Ascending aorta (tissue), 2 donors: ENCODE data around the gene MX2. TPM values are rescaled to one million over a fixed set of nuclear protein-coding genes. Genes with fewer than 3 reads are reported as not detected.

Experiments used
- DNase-seq, 2 donors: peaks; one replicate each; pipeline ENCODE4 v3.0.0-alpha.2; 2019; ENCODE audit warnings: low spot score in 2 of 2
- H3K27ac ChIP-seq, 2 donors: fragments of 200-600 bp; sonication (generic); one replicate each; pipeline ENCODE4 v1.5.1; 2016 to 2017; ENCODE audit warnings: mild to moderate bottlenecking in 1 of 2
- H3K27me3 ChIP-seq: fragments of 200-600 bp; sonication (generic); one replicate; pipeline ENCODE4 v1.5.1; 2017
- H3K36me3 ChIP-seq, 2 donors: fragments of 200-600 bp; sonication (generic); one replicate each; pipeline ENCODE4 v1.5.1; 2016
- H3K4me1 ChIP-seq, 2 donors: fragments of 200-600 bp; sonication (generic); one replicate each; pipeline ENCODE4 v1.5.1; 2016 to 2017; ENCODE audit warnings: mild to moderate bottlenecking in 1 of 2
- H3K4me3 ChIP-seq, 2 donors: fragments of 200-600 bp; sonication (generic); one replicate each; pipeline ENCODE4 v1.5.1; 2016 to 2017; ENCODE audit warnings: mild to moderate bottlenecking in 1 of 2
- H3K9me3 ChIP-seq, 2 donors: fragments of 200-600 bp; sonication (generic); one replicate each; pipeline ENCODE4 v1.5.1; 2016
- intact Hi-C: fragments of 100-400 bp; cut with DNase I; formaldehyde crosslinking; loops from one replicate; pipeline ENCODE4 v1.15.1; 2023
- total RNA-seq: library from RNA; depleted of rRNA; stranded (reverse); fragments of >200 nt; gene quantifications from one replicate; pipeline ENCODE4 v1.1.0, GENCODE V29; 2016
- TF ChIP-seq, protein P1 (sequence below), 3 experiments: fragments of 200-600 bp in 2 of 3; fragments of 450-650 bp in 1 of 3; sonication (generic) in 2 of 3; IDR thresholded peaks; one replicate each; pipeline ENCODE4 v1.5.1; 2016 to 2019; ENCODE audit warnings: antibody characterized with exemption in 3 of 3, mild to moderate bottlenecking in 1 of 3, moderate library complexity in 1 of 3

MX2 gene
- total RNA-seq, 1 donor from 2014 or later: 9.7 TPM

DNA sequence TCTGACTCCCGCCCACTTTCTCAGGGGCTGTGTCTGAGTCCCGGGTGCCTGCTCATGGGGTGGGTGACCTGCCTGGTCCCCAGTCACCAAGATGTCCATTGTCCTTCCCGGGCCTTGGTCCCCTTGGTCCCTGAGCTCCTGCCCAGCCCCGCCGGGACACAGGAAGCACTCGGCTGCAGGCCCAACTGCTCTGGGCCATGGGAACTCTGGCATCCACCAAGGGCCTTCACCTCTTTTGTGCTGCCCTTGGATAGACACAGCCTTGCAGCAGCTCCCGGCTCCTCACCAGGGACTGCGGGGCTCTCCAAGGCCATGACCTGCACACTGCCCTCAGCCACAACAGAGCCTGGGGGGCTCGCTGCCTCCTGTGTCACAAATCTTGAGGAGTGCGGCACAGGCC is 42.1 kb downstream of the MX2 start:
- Histone ChIP-seq H3K27ac (no peak overlapping the region), H3K4me3 (no peak overlapping the region), H3K4me1 (no peaks in the 10 kb centered on the region), H3K36me3 (peaks cover 0 to 2% of the 10 kb centered on the region in 2 donors), H3K9me3 (no peaks in the 10 kb centered on the region), H3K27me3 (no peaks in the 10 kb centered on the region)
- TF ChIP-seq, protein P1, sequence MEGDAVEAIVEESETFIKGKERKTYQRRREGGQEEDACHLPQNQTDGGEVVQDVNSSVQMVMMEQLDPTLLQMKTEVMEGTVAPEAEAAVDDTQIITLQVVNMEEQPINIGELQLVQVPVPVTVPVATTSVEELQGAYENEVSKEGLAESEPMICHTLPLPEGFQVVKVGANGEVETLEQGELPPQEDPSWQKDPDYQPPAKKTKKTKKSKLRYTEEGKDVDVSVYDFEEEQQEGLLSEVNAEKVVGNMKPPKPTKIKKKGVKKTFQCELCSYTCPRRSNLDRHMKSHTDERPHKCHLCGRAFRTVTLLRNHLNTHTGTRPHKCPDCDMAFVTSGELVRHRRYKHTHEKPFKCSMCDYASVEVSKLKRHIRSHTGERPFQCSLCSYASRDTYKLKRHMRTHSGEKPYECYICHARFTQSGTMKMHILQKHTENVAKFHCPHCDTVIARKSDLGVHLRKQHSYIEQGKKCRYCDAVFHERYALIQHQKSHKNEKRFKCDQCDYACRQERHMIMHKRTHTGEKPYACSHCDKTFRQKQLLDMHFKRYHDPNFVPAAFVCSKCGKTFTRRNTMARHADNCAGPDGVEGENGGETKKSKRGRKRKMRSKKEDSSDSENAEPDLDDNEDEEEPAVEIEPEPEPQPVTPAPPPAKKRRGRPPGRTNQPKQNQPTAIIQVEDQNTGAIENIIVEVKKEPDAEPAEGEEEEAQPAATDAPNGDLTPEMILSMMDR (IDR thresholded peaks at IDR 0.05): no peak
- intact Hi-C loops: no loop called here
- no peak for DNase-seq

DNA sequence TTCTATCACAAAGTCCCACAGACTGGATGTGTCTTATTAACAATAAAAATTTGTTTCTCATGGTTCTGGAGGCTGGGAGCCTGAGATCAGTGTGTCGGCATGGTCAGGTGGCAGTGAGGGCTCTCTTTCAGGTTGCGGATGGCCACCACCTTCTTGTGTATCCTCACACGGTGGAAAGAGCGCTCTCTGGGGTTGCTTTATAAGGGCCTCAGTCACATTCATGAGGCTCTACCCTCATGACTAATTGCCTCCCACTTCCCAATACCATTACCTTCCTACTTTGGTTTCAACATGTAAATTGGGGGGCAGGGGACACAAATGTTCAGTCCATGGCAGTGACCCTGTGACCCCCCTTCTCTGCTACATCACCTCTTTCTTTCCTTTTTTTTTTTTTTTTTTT is 43.5 kb downstream of the MX2 start:
- TF ChIP-seq, protein P1 (IDR thresholded peaks at IDR 0.05): no peak
- Histone ChIP-seq H3K4me1 (no peaks in the 10 kb centered on the region), H3K9me3 (no peaks in the 10 kb centered on the region), H3K36me3 (peaks cover 0 to 2% of the 10 kb centered on the region in 2 donors), H3K27me3 (no peaks in the 10 kb centered on the region), H3K4me3 (no peak overlapping the region), H3K27ac (no peak overlapping the region)
- intact Hi-C loops: no loop called here
- no peak for DNase-seq

DNA sequence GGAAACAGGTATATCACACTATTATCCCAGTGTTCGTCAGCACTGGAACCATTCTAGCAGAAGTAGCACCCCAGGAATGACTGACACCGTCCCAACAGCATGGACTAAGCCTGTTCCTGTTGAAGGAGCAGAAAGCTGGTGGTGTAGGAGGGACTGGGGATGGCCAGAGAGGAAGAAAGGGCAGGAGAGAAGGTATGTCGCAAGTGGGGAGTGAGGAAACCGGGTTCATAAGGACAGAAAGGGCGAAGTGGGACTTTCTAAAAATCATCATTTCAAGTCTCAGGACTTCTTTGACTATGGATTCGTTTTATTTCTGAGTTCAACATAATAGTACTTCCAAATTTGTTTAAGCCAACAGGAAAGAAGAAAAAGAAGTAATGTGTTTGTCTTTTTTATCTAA is 44.5 kb downstream of the MX2 start:
- no peak for DNase-seq
- no peak overlapping the region for H3K27ac ChIP-seq
- intact Hi-C loops: no loop called here
- H3K36me3 ChIP-seq: peaks cover 0 to 2% of the 10 kb centered on the region in 2 donors
- no peaks in the 10 kb centered on the region for H3K4me1 ChIP-seq
- no peaks in the 10 kb centered on the region for H3K9me3 ChIP-seq
- TF ChIP-seq, protein P1 (IDR thresholded peaks at IDR 0.05): no peak
- H3K4me3 ChIP-seq: no peak overlapping the region
- H3K27me3 ChIP-seq: no peaks in the 10 kb centered on the region

DNA sequence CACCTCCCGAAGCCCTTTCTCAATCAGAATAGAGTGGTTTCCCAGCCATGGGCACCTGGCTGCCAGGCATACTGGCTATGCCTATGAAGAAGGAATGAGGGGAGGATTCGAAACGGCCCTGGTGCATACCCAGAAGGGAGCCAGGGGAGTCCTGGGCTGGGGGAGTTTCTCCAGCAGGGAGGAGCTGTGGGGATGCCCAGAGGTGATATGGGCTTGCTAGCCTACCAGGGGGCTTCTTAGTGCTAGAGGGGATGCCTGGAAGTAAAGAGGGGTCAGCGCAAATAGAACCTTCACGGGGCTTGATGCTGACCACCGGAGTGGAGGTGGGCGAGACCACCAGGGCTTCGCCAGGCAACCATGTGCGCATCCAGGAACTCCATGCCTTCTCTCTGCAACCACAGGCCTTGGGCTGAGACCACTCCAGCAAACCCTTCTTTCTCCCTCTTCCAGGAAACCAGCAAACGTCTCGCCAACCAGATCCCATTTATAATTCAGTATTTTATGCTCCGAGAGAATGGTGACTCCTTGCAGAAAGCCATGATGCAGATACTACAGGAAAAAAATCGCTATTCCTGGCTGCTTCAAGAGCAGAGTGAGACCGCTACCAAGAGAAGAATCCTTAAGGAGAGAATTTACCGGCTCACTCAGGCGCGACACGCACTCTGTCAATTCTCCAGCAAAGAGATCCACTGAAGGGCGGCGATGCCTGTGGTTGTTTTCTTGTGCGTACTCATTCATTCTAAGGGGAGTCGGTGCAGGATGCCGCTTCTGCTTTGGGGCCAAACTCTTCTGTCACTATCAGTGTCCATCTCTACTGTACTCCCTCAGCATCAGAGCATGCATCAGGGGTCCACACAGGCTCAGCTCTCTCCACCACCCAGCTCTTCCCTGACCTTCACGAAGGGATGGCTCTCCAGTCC is 46.0 kb downstream of the MX2 start:
- Histone ChIP-seq H3K4me1 (no peaks in the 10 kb centered on the region), H3K36me3 (peaks cover 0 to 2% of the 10 kb centered on the region in 2 donors), H3K9me3 (no peaks in the 10 kb centered on the region), H3K27me3 (no peaks in the 10 kb centered on the region), H3K27ac (no peak overlapping the region), H3K4me3 (no peak overlapping the region)
- TF ChIP-seq, protein P1 (IDR thresholded peaks at IDR 0.05): no peak
- no peak for DNase-seq
- intact Hi-C loops: no loop called here

DNA sequence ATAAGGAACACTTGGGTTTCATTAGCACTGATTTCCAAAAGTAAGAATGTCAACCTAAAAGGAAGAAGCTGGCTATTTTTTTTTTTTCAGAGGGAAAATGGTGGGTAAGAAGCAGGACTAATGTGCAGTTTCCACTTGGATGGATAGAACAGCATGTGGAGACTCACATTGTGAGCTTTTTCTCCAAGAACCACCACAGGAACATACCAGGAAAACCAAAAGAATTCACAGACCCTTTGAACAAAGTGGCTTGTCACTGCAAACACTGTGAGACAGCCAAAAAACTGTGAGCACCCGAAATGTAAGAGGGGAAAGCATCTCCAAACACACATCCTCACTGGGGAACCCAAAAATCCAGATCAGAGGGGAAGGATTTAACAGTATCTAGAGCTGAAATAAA is 48.5 kb downstream of the MX2 start:
- DNase-seq: no peak
- no peaks in the 10 kb centered on the region for H3K36me3 ChIP-seq
- H3K9me3 ChIP-seq: no peaks in the 10 kb centered on the region
- TF ChIP-seq, protein P1 (IDR thresholded peaks at IDR 0.05): no peak
- intact Hi-C loops: no loop called here
- H3K4me1 ChIP-seq: no peaks in the 10 kb centered on the region
- no peak overlapping the region for H3K27ac ChIP-seq
- H3K27me3 ChIP-seq: no peaks in the 10 kb centered on the region
- no peak overlapping the region for H3K4me3 ChIP-seq
